NCI-H524 (cell line): Measurements from ENCODE around the gene CELF4.

ENCODE experiments used
- DNase-seq, 2 experiments: peaks; one replicate each; lab custom pipeline; 2025; lab: John Stamatoyannopoulos, UW

Gene CELF4

GRCh38 chr18:37285825-37286224 is 279.8 kb downstream of the CELF4 start:
- no peak for DNase-seq

- no peak for DNase-seq
These were observed 281.3 kb downstream of the CELF4 start for GRCh38 chr18:37284260-37284659.

DNA sequence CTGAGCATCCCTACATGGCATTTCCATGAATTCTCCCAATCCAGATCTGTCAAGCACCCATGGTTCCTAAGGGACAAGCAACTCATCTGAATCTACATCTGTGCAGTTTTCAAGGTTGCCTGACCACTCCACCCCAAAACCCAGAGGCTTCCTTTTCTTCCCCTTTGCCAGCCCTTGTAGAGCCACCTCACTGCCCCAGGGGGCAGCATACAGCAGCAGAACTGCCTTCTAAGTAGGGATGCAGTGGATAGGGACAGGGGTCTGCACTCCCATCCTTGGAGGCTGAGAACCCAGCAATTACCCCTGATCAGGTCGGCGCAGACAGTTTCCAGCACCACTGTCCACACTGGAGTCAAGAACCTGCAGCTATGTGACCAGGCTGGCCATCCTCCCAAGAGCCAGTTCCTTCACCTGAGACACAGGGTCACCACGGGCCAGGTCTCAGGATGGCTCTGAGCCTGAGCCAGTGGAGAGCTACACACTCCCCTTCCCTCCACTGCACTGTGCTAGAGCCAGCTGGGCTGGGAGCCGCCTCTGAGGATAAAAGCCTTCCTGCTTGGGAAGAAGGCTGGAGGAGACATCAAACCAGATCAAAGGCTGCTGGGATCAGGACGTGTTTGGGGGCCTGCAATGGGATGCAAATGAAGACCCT is 283.1 kb downstream of the CELF4 start:
- peak in 1 of 2 experiments; percentile 16 for DNase-seq

GRCh38 chr18:37280701-37281393 is 284.8 kb downstream of the CELF4 start:
- no peak for DNase-seq

- DNase-seq = no peak
These were observed 287.8 kb downstream of the CELF4 start for GRCh38 chr18:37277804-37278203.

DNA sequence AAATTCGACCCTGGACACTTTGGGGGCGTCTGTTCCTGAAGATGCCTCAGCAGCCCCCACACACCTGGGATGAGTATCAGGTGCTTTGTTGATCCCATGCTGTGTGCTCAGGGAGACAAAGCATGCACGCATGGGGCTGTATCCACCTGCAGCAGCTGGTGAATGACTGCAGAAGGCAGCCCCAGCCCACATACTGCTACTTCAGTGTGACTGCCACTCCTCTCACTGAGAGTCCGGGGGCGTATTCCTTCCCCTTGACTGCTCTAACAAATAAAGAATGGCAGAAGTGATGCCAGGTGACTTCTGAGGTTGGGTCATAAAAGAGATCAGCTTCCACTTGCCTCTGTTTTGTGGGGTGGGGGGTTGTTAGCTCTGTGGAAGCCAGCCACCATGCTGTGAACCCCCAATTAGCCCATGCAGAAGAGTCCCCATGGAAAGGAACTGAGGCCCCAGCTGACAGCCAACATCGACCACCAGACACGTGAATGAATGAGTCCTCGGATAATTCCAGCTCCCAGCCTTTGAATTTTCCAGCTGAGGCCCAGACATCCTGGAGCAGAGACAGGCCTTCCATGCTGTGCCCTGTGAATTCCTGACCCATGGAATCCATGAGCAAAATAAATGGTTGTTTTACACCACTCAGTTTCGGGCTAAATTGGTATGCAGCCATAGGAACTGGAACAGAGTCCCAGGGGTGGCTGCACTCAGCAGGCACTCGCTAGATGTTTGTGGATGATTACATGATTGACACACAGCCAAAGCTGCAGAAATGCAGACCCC is 289.3 kb downstream of the CELF4 start:
- peak in 1 of 2 experiments; percentile 23 for DNase-seq

DNA sequence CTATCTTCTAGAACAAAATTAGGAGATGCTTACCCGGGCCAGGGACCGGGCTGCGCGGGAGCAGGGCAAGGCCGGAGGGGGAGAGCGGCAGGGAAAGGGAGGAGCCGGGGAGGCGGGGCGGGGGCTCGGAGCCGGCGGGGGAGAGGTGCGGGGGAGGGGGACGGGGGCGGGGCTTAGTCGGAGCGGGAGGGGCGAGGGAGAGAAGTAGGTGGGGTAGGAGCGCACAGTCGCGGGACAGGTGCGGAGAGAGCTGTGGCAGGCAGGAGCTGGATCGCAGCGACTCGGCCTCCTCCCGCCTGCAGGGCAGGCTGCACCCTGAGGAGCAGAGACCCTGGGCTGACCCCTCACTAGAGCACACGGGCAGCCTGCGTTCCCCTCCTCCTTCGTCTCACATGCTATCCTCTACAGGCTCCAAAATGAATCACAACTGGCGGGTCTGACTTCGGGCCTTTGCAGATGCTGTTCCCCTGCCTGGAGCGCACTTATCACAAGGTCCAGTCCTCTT is 290.3 kb downstream of the CELF4 start:
- DNase-seq = no peak

GRCh38 chr18:37274309-37275236 is 291.0 kb downstream of the CELF4 start:
- DNase-seq = peak; percentile 69 to 91

DNA sequence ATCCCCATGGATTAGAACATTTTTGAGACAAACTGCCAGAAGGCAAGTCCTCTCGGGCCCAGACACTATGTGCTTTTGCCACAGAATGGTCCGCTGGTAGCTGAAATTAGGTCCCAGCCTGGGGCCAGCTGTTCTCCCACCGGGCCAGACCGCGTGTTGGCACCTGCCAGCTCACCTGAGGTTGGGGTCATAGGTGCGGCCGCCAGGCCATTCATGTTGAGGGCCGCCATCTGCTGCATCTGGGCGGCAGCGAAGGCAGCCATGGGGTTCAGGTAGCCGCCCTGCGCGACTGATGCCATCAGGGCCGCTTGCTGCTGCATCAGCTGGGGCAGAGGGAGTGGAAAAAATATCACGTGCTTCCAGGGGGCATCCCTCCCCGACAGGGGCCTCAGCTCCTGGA is 292.8 kb downstream of the CELF4 start:
- DNase-seq = no peak

DNA sequence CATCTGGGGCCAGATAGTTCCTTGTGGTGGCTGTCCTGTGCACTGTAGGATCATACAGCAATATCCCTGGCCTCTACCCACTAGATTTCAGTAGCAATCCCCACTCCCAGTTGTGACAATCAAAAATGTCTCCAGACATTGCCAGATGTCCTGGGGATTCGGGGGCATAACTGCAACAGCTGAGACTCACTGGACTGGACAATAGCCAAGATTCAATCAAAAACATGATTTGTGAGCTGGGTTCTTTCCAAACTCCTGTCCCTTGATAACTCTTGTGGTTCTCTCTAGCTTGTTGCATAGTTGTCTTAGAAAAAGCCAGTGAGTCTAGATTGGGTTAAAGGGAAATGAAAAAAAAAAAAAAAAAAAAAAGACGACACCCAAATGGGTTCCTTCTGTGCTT is 293.4 kb downstream of the CELF4 start:
- peak; percentile 80 to 92 for DNase-seq

GRCh38 chr18:37270666-37271052 is 294.9 kb downstream of the CELF4 start:
- DNase-seq = no peak

- no peak for DNase-seq
These were observed 295.4 kb downstream of the CELF4 start for GRCh38 chr18:37270038-37270665.

GRCh38 chr18:37266290-37266689 is 299.3 kb downstream of the CELF4 start:
- DNase-seq = peak in 1 of 2 experiments; percentile 29

GRCh38 chr18:37265382-37265781 is 300.2 kb downstream of the CELF4 start:
- peak in 1 of 2 experiments; percentile 25 for DNase-seq

DNA sequence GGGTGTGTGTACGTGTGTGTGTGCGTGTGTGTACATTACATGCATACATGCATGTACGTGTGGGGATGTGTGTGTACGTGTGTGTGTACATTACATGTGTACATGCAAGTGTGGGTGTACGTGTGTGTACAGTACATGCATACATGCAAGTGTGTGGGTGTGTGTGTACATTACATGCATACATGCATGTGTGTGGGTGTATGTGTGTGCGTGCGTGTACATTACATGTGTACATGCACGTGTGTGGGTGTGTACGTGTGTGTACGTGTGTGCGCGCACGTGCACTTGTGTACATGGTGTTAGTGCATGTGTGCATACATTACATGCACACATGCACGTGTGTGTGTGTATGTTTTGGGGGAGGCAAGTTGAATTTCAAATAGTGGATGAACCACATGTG is 300.6 kb downstream of the CELF4 start:
- no peak for DNase-seq

DNA sequence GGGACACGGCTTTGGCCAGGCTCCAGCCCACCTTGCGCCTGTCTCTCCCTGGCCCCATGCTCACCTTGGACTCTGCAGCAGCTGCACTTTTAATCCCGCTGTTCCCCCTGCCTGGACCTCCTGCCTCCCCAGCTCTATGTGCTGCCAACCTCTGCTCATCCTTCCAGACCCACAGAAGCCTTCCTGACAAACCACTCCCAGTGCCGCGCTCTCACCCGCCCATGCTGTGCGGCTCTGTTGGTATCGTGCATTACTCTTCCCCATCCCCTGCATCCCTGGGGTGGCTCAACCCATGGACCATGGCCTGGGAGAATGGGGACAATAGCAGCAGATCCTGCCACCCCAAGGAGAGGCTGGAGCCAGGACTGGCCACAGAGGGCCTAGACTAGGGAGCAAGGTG is 303.6 kb downstream of the CELF4 start:
- DNase-seq = peak in 1 of 2 experiments; percentile 19

- peak; percentile 76 to 92 for DNase-seq
These were observed 304.3 kb downstream of the CELF4 start for GRCh38 chr18:37261246-37261840.

DNA sequence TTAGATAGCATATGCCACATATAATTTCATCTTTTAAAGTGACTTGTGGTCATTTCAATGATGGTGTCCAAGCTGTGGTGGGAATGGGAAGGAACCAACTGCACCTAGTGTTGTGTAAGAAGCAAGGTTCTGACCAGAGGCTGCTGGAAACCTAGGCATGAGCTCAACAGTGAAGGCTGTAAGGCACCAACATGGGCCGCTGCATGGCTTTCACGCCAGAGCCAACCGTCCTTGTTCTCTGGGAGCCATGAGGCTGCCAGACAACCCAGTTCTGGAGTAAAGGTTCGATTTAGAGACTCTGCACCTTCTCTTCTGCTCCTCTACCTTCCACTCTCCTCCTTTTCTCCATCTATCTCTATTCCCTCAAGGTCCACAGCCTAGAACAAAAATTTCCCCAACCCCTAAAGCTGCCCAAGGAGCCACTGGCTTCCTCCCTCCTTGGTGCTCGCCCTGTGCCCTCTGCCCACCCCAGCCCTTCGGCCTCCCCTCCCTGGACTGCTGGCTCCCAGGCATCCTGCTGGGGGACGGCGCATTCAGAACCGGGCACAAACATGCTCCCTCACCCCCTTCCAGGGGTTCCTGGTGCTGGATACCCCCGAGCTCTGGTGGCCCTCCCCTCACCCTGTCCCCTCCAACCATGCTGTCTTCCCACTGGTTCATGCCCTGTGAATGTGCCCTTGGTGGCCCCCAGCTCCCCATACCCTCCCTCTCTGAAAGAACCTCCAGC is 305.1 kb downstream of the CELF4 start:
- DNase-seq = no peak

DNA sequence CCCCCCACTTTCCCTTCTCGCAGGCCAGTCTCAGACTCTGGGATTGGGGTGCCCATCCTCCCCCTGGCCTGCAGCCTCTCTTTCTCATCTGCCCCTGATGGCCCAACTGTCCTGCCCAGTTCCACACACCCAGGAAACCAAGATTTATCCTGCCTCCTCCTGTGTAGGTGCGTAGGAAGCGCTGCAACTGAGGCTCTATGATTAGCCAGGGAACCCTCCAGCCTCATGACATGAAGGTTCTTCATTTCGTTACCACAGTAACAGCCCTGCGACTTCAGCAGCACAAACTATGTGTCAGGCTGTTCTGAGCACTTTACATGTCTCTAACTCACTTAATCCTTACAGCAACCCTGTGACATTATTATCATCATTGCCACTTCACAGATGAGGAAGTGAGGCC is 305.9 kb downstream of the CELF4 start:
- DNase-seq = peak in 1 of 2 experiments; percentile 12

GRCh38 chr18:37258819-37259218 is 306.8 kb downstream of the CELF4 start:
- DNase-seq = peak in 1 of 2 experiments; percentile 50
